H1 (cell line): ENCODE data around the gene EPHA4. TPM values are rescaled to one million over a fixed set of nuclear protein-coding genes. Genes with fewer than 3 reads are reported as not detected.

Experiments used
- CTCF ChIA-PET: fragments of 300-600 bp; sonication (Branson Sonifier 250); formaldehyde crosslinking; loops from one replicate; lab custom pipeline; 2021; ENCODE audit not compliant: partially characterized antibody; lab: Charles Lee
- POLR2A ChIA-PET: fragments of 300-600 bp; sonication (Branson Sonifier 250); formaldehyde crosslinking; loops from one replicate; lab custom pipeline; 2021; ENCODE audit warnings: inconsistent platforms; ENCODE audit not compliant: partially characterized antibody; lab: Charles Lee
- DNase-seq, 2 experiments: peaks; one replicate each; pipeline versions ENCODE4 v3.0.0 to v3.0.0-alpha.2; 2010 to 2022; ENCODE audit warnings: low spot score in 2 of 2, low read depth in 1 of 2, mixed read lengths in 1 of 2
- FAIRE-seq: peaks from 2 replicates; lab custom pipeline; 2011; peaks lifted over from hg19 to GRCh38; lab: Jason Lieb, UNC
- H2AFZ ChIP-seq: 2 replicates; pipeline ENCODE4 v1.8.1; 2012; ENCODE audit warnings: low read length, inconsistent platforms
- H2AK5ac ChIP-seq: 2 replicates; pipeline ENCODE4 v1.6.1; 2013; ENCODE audit warnings: low read depth, low read length
- H2BK120ac ChIP-seq: replicated peaks from 2 replicates; pipeline ENCODE3; 2013; ENCODE audit warnings: low read depth, low read length, inconsistent platforms
- H2BK12ac ChIP-seq: 2 replicates; pipeline ENCODE4 v1.6.1; 2013; ENCODE audit warnings: low read depth, low read length
- H2BK15ac ChIP-seq: 2 replicates; pipeline ENCODE4 v1.6.1; 2013; ENCODE audit warnings: low read length
- H2BK20ac ChIP-seq: 2 replicates; pipeline ENCODE4 v1.6.1; 2013; ENCODE audit warnings: low read length
- H2BK5ac ChIP-seq: 2 replicates; pipeline ENCODE4 v1.6.1; 2013; ENCODE audit warnings: low read depth, low read length
- H3K14ac ChIP-seq: 2 replicates; pipeline ENCODE4 v1.6.1; 2013; ENCODE audit warnings: inconsistent platforms; ENCODE audit not compliant: insufficient read length
- H3K18ac ChIP-seq: 2 replicates; pipeline ENCODE4 v1.6.1; 2013; ENCODE audit warnings: low read length; ENCODE audit errors: extremely low read depth
- H3K23ac ChIP-seq: 2 replicates; pipeline ENCODE4 v1.6.1; 2013; ENCODE audit warnings: inconsistent platforms; ENCODE audit not compliant: insufficient read length
- H3K23me2 ChIP-seq: 2 replicates; pipeline ENCODE4 v1.6.1; 2013; ENCODE audit warnings: low read depth, low read length
- H3K27ac ChIP-seq: 2 replicates; pipeline ENCODE4 v1.6.1; 2011; ENCODE audit warnings: low read depth, low read length, inconsistent platforms
- H3K27me3 ChIP-seq, 4 experiments: replicated peaks in 1 of 4; 1 replicate in 1 of 4; 2 replicates in 3 of 4; pipeline versions ENCODE4 v1.6.1 to v1.8.1; 2011 to 2013; ENCODE audit warnings: low read length in 3 of 4, mild to moderate bottlenecking in 3 of 4, inconsistent platforms in 2 of 4, mixed read lengths in 2 of 4, moderate library complexity in 1 of 4; ENCODE audit not compliant: control insufficient read depth in 3 of 4, insufficient read depth in 3 of 4; ENCODE audit errors: extremely low read depth in 1 of 4
- H3K36me3 ChIP-seq, 4 experiments: 2 replicates each; pipeline versions ENCODE4 v1.6.1 to v1.8.1; 2011 to 2013; ENCODE audit warnings: mild to moderate bottlenecking in 4 of 4, low read length in 3 of 4, moderate library complexity in 2 of 4, control low read depth in 1 of 4, inconsistent platforms in 1 of 4; ENCODE audit not compliant: insufficient read depth in 4 of 4, control insufficient read depth in 2 of 4
- H3K4ac ChIP-seq: replicated peaks from 2 replicates; pipeline ENCODE3; 2013; ENCODE audit warnings: low read length, low read depth, mixed read lengths, inconsistent platforms; ENCODE audit not compliant: insufficient read length
- H3K4me1 ChIP-seq, 4 experiments: replicated peaks in 1 of 4; 1 replicate in 1 of 4; 2 replicates in 3 of 4; pipeline versions ENCODE4 v1.6.1 to v1.8.1; 2011 to 2013; ENCODE audit warnings: low read length in 3 of 4, inconsistent platforms in 2 of 4, mixed read lengths in 1 of 4; ENCODE audit not compliant: insufficient read depth in 4 of 4, control insufficient read depth in 3 of 4
- H3K4me2 ChIP-seq, 2 experiments: 2 replicates each; pipeline versions ENCODE4 v1.6.1 to v1.8.1; 2011 to 2013; ENCODE audit warnings: low read depth in 2 of 2, low read length in 2 of 2, control low read depth in 1 of 2, inconsistent platforms in 1 of 2, mild to moderate bottlenecking in 1 of 2; ENCODE audit not compliant: insufficient read depth in 1 of 2
- H3K4me3 ChIP-seq, 4 experiments: fragments of 200-600, 300-600 bp in 1 of 4; sonication (generic), shearing (Covaris generic), sonication (Bioruptor Twin) in 1 of 4; 2 replicates each; pipeline versions ENCODE4 v1.5.1 to v1.8.1; 2011 to 2016; ENCODE audit warnings: low read length in 4 of 4, low read depth in 3 of 4, control low read depth in 2 of 4, inconsistent platforms in 2 of 4, mild to moderate bottlenecking in 2 of 4, mixed read lengths in 1 of 4, moderate library complexity in 1 of 4; ENCODE audit not compliant: insufficient read depth in 2 of 4; ENCODE audit errors: extremely low read depth in 1 of 4
- H3K56ac ChIP-seq: replicated peaks from 2 replicates; pipeline ENCODE3; 2013; ENCODE audit warnings: low read depth, mild to moderate bottlenecking, mixed read lengths, low read length, inconsistent platforms; ENCODE audit not compliant: insufficient read length
- H3K79me1 ChIP-seq: 2 replicates; pipeline ENCODE4 v1.6.1; 2013; ENCODE audit warnings: low read depth, low read length, control low read depth
- H3K79me2 ChIP-seq, 2 experiments: 2 replicates each; pipeline versions ENCODE4 v1.6.1 to v1.8.1; 2012 to 2013; ENCODE audit warnings: low read length in 2 of 2, mild to moderate bottlenecking in 2 of 2, inconsistent platforms in 1 of 2; ENCODE audit not compliant: insufficient read depth in 2 of 2, control insufficient read depth in 1 of 2
- H3K9ac ChIP-seq, 4 experiments: replicated peaks in 1 of 4; 1 replicate in 1 of 4; 2 replicates in 3 of 4; pipeline versions ENCODE4 v1.6.1 to v1.8.1; 2011 to 2013; ENCODE audit warnings: low read depth in 3 of 4, low read length in 3 of 4, control low read depth in 2 of 4, mild to moderate bottlenecking in 2 of 4, moderate library complexity in 2 of 4, inconsistent platforms in 1 of 4; ENCODE audit errors: extremely low read depth in 1 of 4
- H3K9me3 ChIP-seq, 2 experiments: 2 replicates each; pipeline versions ENCODE4 v1.6.1 to v1.8.1; 2012 to 2013; ENCODE audit warnings: mild to moderate bottlenecking in 2 of 2, moderate library complexity in 2 of 2, control low read depth in 1 of 2, inconsistent platforms in 1 of 2, low read depth in 1 of 2, low read length in 1 of 2, mixed read lengths in 1 of 2; ENCODE audit not compliant: insufficient read depth in 2 of 2
- H4K20me1 ChIP-seq, 2 experiments: replicated peaks in 1 of 2; 2 replicates each; pipeline versions ENCODE3 to v1.8.1; 2011 to 2013; ENCODE audit warnings: inconsistent platforms in 2 of 2, low read length in 2 of 2, mild to moderate bottlenecking in 1 of 2; ENCODE audit not compliant: insufficient read depth in 2 of 2, control insufficient read depth in 1 of 2
- H4K5ac ChIP-seq: 2 replicates; pipeline ENCODE4 v1.6.1; 2013; ENCODE audit warnings: low read length, low read depth, mixed read lengths, inconsistent platforms; ENCODE audit not compliant: insufficient read length
- H4K8ac ChIP-seq: 2 replicates; pipeline ENCODE4 v1.8.0; 2013; ENCODE audit warnings: mild to moderate bottlenecking, moderate library complexity, low read length, inconsistent platforms; ENCODE audit not compliant: insufficient read depth; ENCODE audit errors: extremely low read depth
- H4K91ac ChIP-seq: replicated peaks from 2 replicates; pipeline ENCODE3; 2013; ENCODE audit warnings: low read length, mixed read lengths, inconsistent platforms; ENCODE audit not compliant: insufficient read length
- ASH2L ChIP-seq: fragments of 200-600, 300-600 bp; sonication (generic); IDR thresholded peaks from one replicate; pipeline ENCODE4 v1.7.1; 2017; ENCODE audit warnings: low read length
- CBX8 ChIP-seq: fragments of 300-800, 300-1000 bp; sonication (generic); IDR thresholded peaks from 2 replicates; pipeline ENCODE4 v1.7.1; 2016; ENCODE audit warnings: low read depth, low read length, borderline replicate concordance
- KDM4A ChIP-seq: IDR thresholded peaks from one replicate; pipeline ENCODE4 v1.7.1; 2012; ENCODE audit warnings: low read depth, mild to moderate bottlenecking, moderate library complexity, low read length, inconsistent platforms; ENCODE audit not compliant: severe bottlenecking
- PHF8 ChIP-seq: fragments of 200-600 bp; sonication (generic); conservative IDR thresholded peaks from 2 replicates; pipeline ENCODE4 v1.7.1; 2012; ENCODE audit warnings: low read depth, mild to moderate bottlenecking, inconsistent platforms, low read length, moderate library complexity
- SIX5 ChIP-seq: IDR thresholded peaks from 2 replicates; pipeline ENCODE4 v1.6.1; 2011; ENCODE audit warnings: mild to moderate bottlenecking, low read depth, low read length
- SUZ12 ChIP-seq: fragments of 200-600 bp; sonication (generic); IDR thresholded peaks from 2 replicates; pipeline ENCODE4 v1.6.1; 2012; ENCODE audit warnings: mild to moderate bottlenecking, inconsistent platforms, low read length, moderate library complexity, mixed read lengths
- USF2 ChIP-seq: IDR thresholded peaks from 2 replicates; pipeline ENCODE4 v1.6.1; 2011; ENCODE audit warnings: low read length, improper control_type of control experiment
- WGBS, 2 experiments: shearing (Covaris generic) in 1 of 2; methylation state at CpG; one replicate each; pipeline versions ENCODE4 v1.1.6 to v1.1.7; 2013 to 2015; ENCODE audit warnings: low lambda C conversion rate in 2 of 2, mixed read lengths in 2 of 2, inconsistent platforms in 1 of 2, low coverage in 1 of 2, missing lambda C conversion rate in 1 of 2; ENCODE audit not compliant: insufficient replicate concordance in 2 of 2, insufficient coverage in 1 of 2, insufficient read length in 1 of 2; ENCODE audit errors: extremely low coverage in 1 of 2, missing lambda C conversion rate in 1 of 2; 5-methylcytosine and 5-hydroxymethylcytosine counted together
- polyA plus RNA-seq, 7 experiments: library from polyadenylated mRNA; depleted of rRNA in 3 of 7; stranded (reverse) in 5 of 7; unstranded in 2 of 7; fragments of >200 nt in 5 of 7; fragments of 200-250 nt in 2 of 7; gene quantifications; 1 replicate in 5 of 7; 2 replicates in 1 of 7; 4 replicates in 1 of 7; pipeline versions ENCODE4 v1.2.1 to v1.2.3, GENCODE V29; 2011 to 2013; ENCODE audit warnings: missing spikeins in 2 of 7, mixed read lengths in 2 of 7
- total RNA-seq: library from RNA; stranded (reverse); fragmentation: NEBNext Ultra II Directional; extraction: Animal tissue kit (Norgen Biotek cat#: 25700); gene quantifications from 2 replicates; pipeline ENCODE4 v1.2.1, GENCODE V29; 2021
- TF ChIP-seq, protein P1 (sequence below): IDR thresholded peaks from 2 replicates; pipeline ENCODE4 v1.6.1; 2012; ENCODE audit warnings: inconsistent platforms
- TF ChIP-seq, protein P2 (sequence below): IDR thresholded peaks from 2 replicates; pipeline ENCODE4 v1.6.1; 2012; ENCODE audit warnings: inconsistent platforms

EPHA4 gene
- total and polyA plus RNA-seq, 2 of the 8 experiments (the other 6 are each of a cell fraction or from before 2014, with no cell fraction given), result 4.3 to 5.7 TPM

DNA sequence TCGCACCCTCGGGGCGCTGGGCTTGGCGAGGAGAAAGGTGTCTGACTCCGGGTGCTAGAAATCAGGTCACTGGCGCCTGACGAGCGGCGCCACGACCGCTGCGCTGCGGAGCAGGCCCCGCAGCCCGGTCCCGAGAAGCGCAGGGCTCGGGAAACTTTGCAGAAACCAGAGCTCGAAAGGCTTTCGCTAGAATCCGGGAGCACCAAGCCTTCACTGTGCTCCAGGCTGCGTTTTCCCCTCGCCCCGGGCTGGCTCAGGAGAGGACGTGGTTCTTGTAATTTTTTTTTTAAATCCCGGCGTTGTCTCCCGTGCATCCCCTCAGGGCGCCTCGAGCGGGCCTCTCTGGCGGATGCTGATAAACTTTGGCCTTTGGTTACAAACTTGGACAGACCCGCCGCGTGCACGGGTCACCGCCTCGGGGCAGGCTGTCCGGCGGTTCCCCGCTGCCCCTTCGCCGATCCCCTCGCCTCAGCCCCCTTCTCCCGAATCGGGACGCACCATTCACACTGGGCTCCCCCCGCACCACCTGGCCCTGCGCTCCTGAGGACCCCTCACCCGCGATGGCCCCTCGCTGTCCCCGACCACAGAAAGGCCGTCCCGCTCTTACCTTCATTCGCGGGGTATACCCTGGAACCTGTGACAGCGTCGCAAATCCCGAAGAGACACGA, 419 bp downstream of the EPHA4 start:
- FAIRE-seq, result no peak
- H3K27me3 ChIP-seq, result peaks cover 3 to 30% (median 23%) of the 10 kb centered on the region in 4 experiments
- H3K79me1 ChIP-seq, result peaks cover 4% of the 10 kb centered on the region; the same call in 1 of the 2 replicates
- H3K18ac ChIP-seq, result peak overlapping the region; percentile 78; the same call in 1 of the 2 replicates
- H2BK15ac ChIP-seq, result no peak overlapping the region
- no peaks in the 10 kb centered on the region; a peak in 1 of 8 replicates for H3K36me3 ChIP-seq
- H3K4me1 ChIP-seq, result peaks cover 4 to 18% (median 7%) of the 10 kb centered on the region in 4 experiments; a peak in 6 of 7 replicates
- H3K23me2 ChIP-seq, result peaks cover 31% of the 10 kb centered on the region
- 0 out of 2 replicates have a peak overlapping the region, but pooled peaks have one; percentile 60 for H2BK12ac ChIP-seq
- 1% methylated on average over 54 of the region's 61 CpGs; no CpG with 5 or more reads in 1 of the 2 experiments for WGBS, 2 experiments
- peaks cover 3 to 6% of the 10 kb centered on the region in 2 experiments for H4K20me1 ChIP-seq
- H4K8ac ChIP-seq, result 0 out of 2 replicates have a peak overlapping the region, but pooled peaks have one; percentile 30
- no peak overlapping the region; the same call in 1 of the 2 replicates for H2BK5ac ChIP-seq
- H2AK5ac ChIP-seq, result no peak overlapping the region
- peak overlapping the region; percentile 61 to 77 (median 70) for H3K4me3 ChIP-seq
- no peak overlapping the region for H2BK120ac ChIP-seq
- no peak overlapping the region for H4K91ac ChIP-seq
- no peak overlapping the region for H3K23ac ChIP-seq
- ChIA-PET POLR2A (interaction anchor here (0.6 to 1.0 kb wide), 4 partner anchors 93 to 1963 kb away, joined by 3 to 5 read pairs (median 4); no protein-coding TSS in a partner anchor), CTCF (interaction anchor here (0.6 to 0.7 kb wide), 2 partner anchors 401 to 556 kb away, joined by 3 to 4 read pairs; no protein-coding TSS in a partner anchor)
- H3K27ac ChIP-seq, result no peak overlapping the region
- no peak overlapping the region for H3K56ac ChIP-seq
- no peaks in the 10 kb centered on the region for H3K9me3 ChIP-seq
- no peak overlapping the region for H3K14ac ChIP-seq
- H3K4me2 ChIP-seq, result peak overlapping the region; percentile 84 to 97
- no peak overlapping the region for H2AFZ ChIP-seq
- peak overlapping the region; percentile 10 for H4K5ac ChIP-seq
- peak overlapping the region in 3 of 4 experiments; percentile 29 to 36 (median 29); a peak in 3 of 7 replicates for H3K9ac ChIP-seq
- H3K4ac ChIP-seq, result no peak overlapping the region
- no peak overlapping the region for H2BK20ac ChIP-seq
- DNase-seq, result peak in 1 of 2 experiments; percentile 73
- peaks cover 0 to 3% of the 10 kb centered on the region in 2 experiments; a peak in 1 of 4 replicates for H3K79me2 ChIP-seq
- peak; percentile 54 for TF ChIP-seq SUZ12
- TF ChIP-seq PHF8, result peak; percentile 52; the same call in 1 of the 2 replicates
- TF ChIP-seq, protein P1, sequence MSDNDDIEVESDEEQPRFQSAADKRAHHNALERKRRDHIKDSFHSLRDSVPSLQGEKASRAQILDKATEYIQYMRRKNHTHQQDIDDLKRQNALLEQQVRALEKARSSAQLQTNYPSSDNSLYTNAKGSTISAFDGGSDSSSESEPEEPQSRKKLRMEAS, result peak; percentile 57
- peak; percentile 65 for TF ChIP-seq ASH2L
- TF ChIP-seq, protein P2, sequence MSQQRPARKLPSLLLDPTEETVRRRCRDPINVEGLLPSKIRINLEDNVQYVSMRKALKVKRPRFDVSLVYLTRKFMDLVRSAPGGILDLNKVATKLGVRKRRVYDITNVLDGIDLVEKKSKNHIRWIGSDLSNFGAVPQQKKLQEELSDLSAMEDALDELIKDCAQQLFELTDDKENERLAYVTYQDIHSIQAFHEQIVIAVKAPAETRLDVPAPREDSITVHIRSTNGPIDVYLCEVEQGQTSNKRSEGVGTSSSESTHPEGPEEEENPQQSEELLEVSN, result peak; percentile 61; the same call in 1 of the 2 replicates
- TF ChIP-seq USF2, result no peak
- TF ChIP-seq SIX5, result no peak
- no peak for TF ChIP-seq CBX8
- TF ChIP-seq KDM4A, result peak; percentile 47
